GM23338 (cell line): ENCODE data around the gene ARID1B. TPM values are rescaled to one million over a fixed set of nuclear protein-coding genes. Genes with fewer than 3 reads are reported as not detected.
A peak's percentile ranks its signal among the peaks of the same experiment; 100 is the strongest.

Source experiments
- ATAC-seq: fragments of 200-7000 bp; cut with Tn5 transposase; 3 replicates; pipeline ENCODE4 v1.9.1; 2020
- DNase-seq: peaks from one replicate; pipeline ENCODE4 v3.0.0-alpha.2; 2015; ENCODE audit warnings: low spot score
- H2AFZ ChIP-seq: fragments of 200-600 bp; sonication (generic); 2 replicates; pipeline ENCODE4 v1.8.0; 2016; ENCODE audit warnings: antibody characterized with exemption, mild to moderate bottlenecking, moderate library complexity
- H3F3A ChIP-seq: fragments of 200-600 bp; sonication (generic); replicated peaks from 2 replicates; pipeline ENCODE4 v1.8.0; 2017; ENCODE audit warnings: antibody characterized with exemption, mixed run types, low read depth
- H3K27ac ChIP-seq: fragments of 200-600 bp; sonication (generic); 2 replicates; pipeline ENCODE4 v1.6.1; 2016; ENCODE audit warnings: low read depth
- H3K27me3 ChIP-seq: fragments of 200-600 bp; sonication (generic); 2 replicates; pipeline ENCODE4 v1.8.0; 2016; ENCODE audit warnings: mild to moderate bottlenecking, mixed run types, moderate library complexity; ENCODE audit not compliant: insufficient read depth
- H3K36me3 ChIP-seq: fragments of 200-600 bp; sonication (generic); 2 replicates; pipeline ENCODE4 v1.8.0; 2016; ENCODE audit warnings: mild to moderate bottlenecking; ENCODE audit not compliant: insufficient read depth
- H3K4me1 ChIP-seq: fragments of 200-600 bp; sonication (generic); 2 replicates; pipeline ENCODE4 v1.8.0; 2016; ENCODE audit warnings: mild to moderate bottlenecking, moderate library complexity; ENCODE audit not compliant: insufficient read depth
- H3K4me2 ChIP-seq: fragments of 200-600 bp; sonication (generic); 2 replicates; pipeline ENCODE4 v1.7.1; 2017; ENCODE audit warnings: mixed run types
- H3K4me3 ChIP-seq: fragments of 200-600 bp; sonication (generic); 2 replicates; pipeline ENCODE4 v1.6.1; 2016; ENCODE audit warnings: mixed run types
- H3K79me2 ChIP-seq: fragments of 200-600 bp; sonication (generic); replicated peaks from 2 replicates; pipeline ENCODE4 v1.8.0; 2017; ENCODE audit warnings: mild to moderate bottlenecking; ENCODE audit not compliant: insufficient read depth
- H3K9me2 ChIP-seq: fragments of 200-600 bp; sonication (generic); 2 replicates; pipeline ENCODE4 v1.8.0; 2017; ENCODE audit not compliant: insufficient read depth
- H4K20me1 ChIP-seq: fragments of 200-600 bp; sonication (generic); replicated peaks from 2 replicates; pipeline ENCODE4 v1.8.0; 2017; ENCODE audit warnings: mild to moderate bottlenecking; ENCODE audit not compliant: insufficient read depth
- H3K27ac Mint-ChIP-seq: 2 replicates; pipeline ENCODE4 v1.8.0; 2020; ENCODE audit warnings: inconsistent platforms, mild to moderate bottlenecking, moderate library complexity, mixed read lengths
- H3K27me3 Mint-ChIP-seq: 3 replicates; pipeline ENCODE4 v1.8.0; 2022; ENCODE audit warnings: low read depth, mild to moderate bottlenecking, moderate library complexity, mixed read lengths, inconsistent platforms; ENCODE audit not compliant: insufficient read depth, poor library complexity
- H3K36me3 Mint-ChIP-seq: 3 replicates; pipeline ENCODE4 v1.8.0; 2021; ENCODE audit warnings: low read depth, mild to moderate bottlenecking, inconsistent platforms, moderate library complexity, mixed read lengths
- H3K4me1 Mint-ChIP-seq: 3 replicates; pipeline ENCODE4 v1.8.0; 2020; ENCODE audit warnings: mild to moderate bottlenecking, inconsistent platforms, mixed read lengths
- H3K4me3 Mint-ChIP-seq: 3 replicates; pipeline ENCODE4 v1.8.0; 2021; ENCODE audit warnings: moderate library complexity, mild to moderate bottlenecking, inconsistent platforms, mixed read lengths
- H3K9me3 Mint-ChIP-seq: 3 replicates; pipeline ENCODE4 v1.8.0; 2020; ENCODE audit warnings: moderate library complexity, mild to moderate bottlenecking, inconsistent platforms, mixed read lengths
- CREB1 ChIP-seq: fragments of 250-450 bp; sonication (Bioruptor Pico); IDR thresholded peaks from 2 replicates; pipeline ENCODE4 v1.5.0; 2020; ENCODE audit warnings: low read depth, mild to moderate bottlenecking, moderate library complexity
- ETS1 ChIP-seq: IDR thresholded peaks from 2 replicates; pipeline ENCODE4 v1.6.1; 2016; ENCODE audit warnings: antibody characterized with exemption
- EZH2 ChIP-seq: fragments of 200-600 bp; sonication (generic); IDR thresholded peaks from one replicate; pipeline ENCODE4 v1.8.0; 2017; ENCODE audit warnings: antibody characterized with exemption, mild to moderate bottlenecking, low read depth; ENCODE audit not compliant: unreplicated experiment
- POLR2AphosphoS5 ChIP-seq: IDR thresholded peaks from 2 replicates; pipeline ENCODE4 v1.6.1; 2016; ENCODE audit warnings: antibody characterized with exemption, low read depth
- REST ChIP-seq: IDR thresholded peaks from one replicate; pipeline ENCODE4 v1.6.1; 2018; ENCODE audit warnings: antibody characterized with exemption; ENCODE audit not compliant: unreplicated experiment
- STAT1 ChIP-seq: IDR thresholded peaks from one replicate; pipeline ENCODE4 v1.6.1; 2016; ENCODE audit warnings: antibody characterized with exemption; ENCODE audit not compliant: unreplicated experiment
- ZNF331 ChIP-seq: fragments of 250-450 bp; sonication (Bioruptor Pico); IDR thresholded peaks from 2 replicates; pipeline ENCODE4 v1.5.0; 2020; ENCODE audit warnings: low read depth, mild to moderate bottlenecking, moderate library complexity
- polyA plus RNA-seq: library from polyadenylated mRNA; unstranded; fragments of >200 nt; fragmentation: Nextera tagmentation; extraction: Ambion mirVana; gene quantifications from 2 replicates; pipeline ENCODE4 v1.2.1, GENCODE V29; 2016
- total RNA-seq: library from RNA; depleted of rRNA; stranded (reverse); fragments of >200 nt; shearing (Covaris generic); gene quantifications from 2 replicates; pipeline ENCODE4 v1.2.3, GENCODE V29; 2014
- TF ChIP-seq, protein P1 (sequence below): fragments of 250-450 bp; sonication (Bioruptor Pico); IDR thresholded peaks from 2 replicates; pipeline ENCODE4 v1.5.0; 2020; ENCODE audit warnings: mild to moderate bottlenecking, moderate library complexity

The ARID1B gene
- total and polyA plus RNA-seq, 2 experiments from 2014 or later = 59.3 to 72.2 TPM

- TF ChIP-seq EZH2 = no peak
- no peak for TF ChIP-seq CREB1
- TF ChIP-seq REST = no peak
- no peak for TF ChIP-seq ETS1
- TF ChIP-seq ZNF331 (CRISPR knock-in tag) = no peak
- no peak for TF ChIP-seq STAT1
Observed at GRCh38 chr6:156729248-156729647, 47.9 kb upstream of the ARID1B start (continued).

DNA sequence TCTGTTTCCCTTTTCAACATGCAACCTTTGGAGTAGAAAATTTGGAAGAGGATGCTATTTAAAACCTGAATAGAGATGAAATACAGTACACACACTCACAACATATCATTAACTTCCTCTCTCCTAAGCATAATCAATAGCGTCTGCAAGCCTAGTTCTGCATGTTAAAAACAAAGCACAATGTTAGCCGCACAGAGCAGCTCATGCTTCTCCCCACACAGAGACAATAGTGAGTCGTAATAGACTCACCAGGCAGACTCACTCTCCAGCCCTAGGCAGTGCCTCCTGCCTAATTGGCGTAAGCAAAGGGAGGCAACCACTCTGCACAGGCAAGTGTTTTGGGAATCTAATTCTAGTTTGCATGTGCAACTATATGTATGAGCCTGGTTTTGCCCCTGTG is 45.8 kb upstream of the ARID1B start:
- Histone ChIP-seq H3K4me3 (no peak overlapping the region), H4K20me1 (no peaks in the 10 kb centered on the region), H3K79me2 (no peaks in the 10 kb centered on the region), H3K27me3 (no peaks in the 10 kb centered on the region), H3K36me3 (no peaks in the 10 kb centered on the region), H3K27ac (no peak overlapping the region), H3K4me1 (no peaks in the 10 kb centered on the region), H3K9me2 (no peaks in the 10 kb centered on the region), H3F3A (no peaks in the 10 kb centered on the region), H2AFZ (peak overlapping the region; percentile 15; the same call in 1 of the 2 replicates), H3K4me2 (no peak overlapping the region)
- Mint-ChIP-seq H3K27ac (no peak overlapping the region), H3K36me3 (no peaks in the 10 kb centered on the region), H3K4me3 (no peak overlapping the region), H3K27me3 (peaks cover 2% of the 10 kb centered on the region), H3K9me3 (no peaks in the 10 kb centered on the region), H3K4me1 (no peaks in the 10 kb centered on the region; the same call in 2 of the 3 replicates)
- no peak for DNase-seq
- ATAC-seq = peak; percentile 59; the same call in 2 of the 3 replicates
- no peak for TF ChIP-seq ETS1
- no peak for TF ChIP-seq CREB1
- TF ChIP-seq, protein P1, sequence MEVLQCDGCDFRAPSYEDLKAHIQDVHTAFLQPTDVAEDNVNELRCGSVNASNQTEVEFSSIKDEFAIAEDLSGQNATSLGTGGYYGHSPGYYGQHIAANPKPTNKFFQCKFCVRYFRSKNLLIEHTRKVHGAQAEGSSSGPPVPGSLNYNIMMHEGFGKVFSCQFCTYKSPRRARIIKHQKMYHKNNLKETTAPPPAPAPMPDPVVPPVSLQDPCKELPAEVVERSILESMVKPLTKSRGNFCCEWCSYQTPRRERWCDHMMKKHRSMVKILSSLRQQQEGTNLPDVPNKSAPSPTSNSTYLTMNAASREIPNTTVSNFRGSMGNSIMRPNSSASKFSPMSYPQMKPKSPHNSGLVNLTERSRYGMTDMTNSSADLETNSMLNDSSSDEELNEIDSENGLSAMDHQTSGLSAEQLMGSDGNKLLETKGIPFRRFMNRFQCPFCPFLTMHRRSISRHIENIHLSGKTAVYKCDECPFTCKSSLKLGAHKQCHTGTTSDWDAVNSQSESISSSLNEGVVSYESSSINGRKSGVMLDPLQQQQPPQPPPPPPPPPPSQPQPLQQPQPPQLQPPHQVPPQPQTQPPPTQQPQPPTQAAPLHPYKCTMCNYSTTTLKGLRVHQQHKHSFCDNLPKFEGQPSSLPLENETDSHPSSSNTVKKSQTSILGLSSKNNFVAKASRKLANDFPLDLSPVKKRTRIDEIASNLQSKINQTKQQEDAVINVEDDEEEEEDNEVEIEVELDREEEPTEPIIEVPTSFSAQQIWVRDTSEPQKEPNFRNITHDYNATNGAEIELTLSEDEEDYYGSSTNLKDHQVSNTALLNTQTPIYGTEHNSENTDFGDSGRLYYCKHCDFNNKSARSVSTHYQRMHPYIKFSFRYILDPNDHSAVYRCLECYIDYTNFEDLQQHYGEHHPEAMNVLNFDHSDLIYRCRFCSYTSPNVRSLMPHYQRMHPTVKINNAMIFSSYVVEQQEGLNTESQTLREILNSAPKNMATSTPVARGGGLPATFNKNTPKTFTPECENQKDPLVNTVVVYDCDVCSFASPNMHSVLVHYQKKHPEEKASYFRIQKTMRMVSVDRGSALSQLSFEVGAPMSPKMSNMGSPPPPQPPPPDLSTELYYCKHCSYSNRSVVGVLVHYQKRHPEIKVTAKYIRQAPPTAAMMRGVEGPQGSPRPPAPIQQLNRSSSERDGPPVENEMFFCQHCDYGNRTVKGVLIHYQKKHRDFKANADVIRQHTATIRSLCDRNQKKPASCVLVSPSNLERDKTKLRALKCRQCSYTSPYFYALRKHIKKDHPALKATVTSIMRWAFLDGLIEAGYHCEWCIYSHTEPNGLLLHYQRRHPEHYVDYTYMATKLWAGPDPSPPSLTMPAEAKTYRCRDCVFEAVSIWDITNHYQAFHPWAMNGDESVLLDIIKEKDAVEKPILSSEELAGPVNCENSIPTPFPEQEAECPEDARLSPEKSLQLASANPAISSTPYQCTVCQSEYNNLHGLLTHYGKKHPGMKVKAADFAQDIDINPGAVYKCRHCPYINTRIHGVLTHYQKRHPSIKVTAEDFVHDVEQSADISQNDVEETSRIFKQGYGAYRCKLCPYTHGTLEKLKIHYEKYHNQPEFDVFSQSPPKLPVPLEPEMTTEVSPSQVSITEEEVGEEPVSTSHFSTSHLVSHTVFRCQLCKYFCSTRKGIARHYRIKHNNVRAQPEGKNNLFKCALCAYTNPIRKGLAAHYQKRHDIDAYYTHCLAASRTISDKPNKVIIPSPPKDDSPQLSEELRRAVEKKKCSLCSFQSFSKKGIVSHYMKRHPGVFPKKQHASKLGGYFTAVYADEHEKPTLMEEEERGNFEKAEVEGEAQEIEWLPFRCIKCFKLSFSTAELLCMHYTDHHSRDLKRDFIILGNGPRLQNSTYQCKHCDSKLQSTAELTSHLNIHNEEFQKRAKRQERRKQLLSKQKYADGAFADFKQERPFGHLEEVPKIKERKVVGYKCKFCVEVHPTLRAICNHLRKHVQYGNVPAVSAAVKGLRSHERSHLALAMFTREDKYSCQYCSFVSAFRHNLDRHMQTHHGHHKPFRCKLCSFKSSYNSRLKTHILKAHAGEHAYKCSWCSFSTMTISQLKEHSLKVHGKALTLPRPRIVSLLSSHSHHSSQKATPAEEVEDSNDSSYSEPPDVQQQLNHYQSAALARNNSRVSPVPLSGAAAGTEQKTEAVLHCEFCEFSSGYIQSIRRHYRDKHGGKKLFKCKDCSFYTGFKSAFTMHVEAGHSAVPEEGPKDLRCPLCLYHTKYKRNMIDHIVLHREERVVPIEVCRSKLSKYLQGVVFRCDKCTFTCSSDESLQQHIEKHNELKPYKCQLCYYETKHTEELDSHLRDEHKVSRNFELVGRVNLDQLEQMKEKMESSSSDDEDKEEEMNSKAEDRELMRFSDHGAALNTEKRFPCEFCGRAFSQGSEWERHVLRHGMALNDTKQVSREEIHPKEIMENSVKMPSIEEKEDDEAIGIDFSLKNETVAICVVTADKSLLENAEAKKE = no peak
- TF ChIP-seq POLR2AphosphoS5 = no peak
- TF ChIP-seq REST = no peak
